ENCODE data around the gene CBL.

DNA sequence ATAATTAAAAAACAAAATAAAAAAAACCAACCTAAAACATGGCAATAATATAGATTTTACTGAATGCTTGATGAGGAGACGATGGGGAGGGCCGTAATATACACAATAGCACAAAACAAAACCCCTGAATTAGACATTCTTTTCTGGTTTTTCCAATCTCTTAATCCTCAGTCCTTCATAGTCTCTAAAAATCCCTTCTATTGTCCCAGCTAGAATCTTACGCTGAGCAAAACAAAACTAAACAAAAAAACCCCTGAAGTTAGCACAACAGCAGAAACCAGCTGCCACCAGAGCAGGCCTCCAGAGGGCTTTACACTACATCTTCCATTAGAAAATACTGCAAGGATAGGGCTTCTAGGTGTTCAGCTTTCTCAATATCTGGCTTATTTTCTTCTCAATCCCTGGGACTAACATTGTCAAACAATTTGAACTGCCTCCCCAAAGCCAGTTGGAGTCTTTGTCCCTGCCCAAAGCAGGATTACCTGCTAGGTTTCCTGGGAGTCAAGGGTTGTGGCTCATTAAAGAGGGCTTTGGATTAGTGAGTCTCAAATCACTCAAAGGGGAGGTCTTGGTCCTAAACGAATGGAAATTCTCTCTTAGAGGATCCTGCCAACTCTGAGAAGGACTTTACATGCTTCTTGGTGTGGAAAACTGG lies 126.1 kb downstream of the CBL start:
- TF ChIP-seq KDM1A (IDR thresholded peaks at IDR 0.05; ENCODE audit: borderline replicate concordance), result no peak
- no peak for TF ChIP-seq BACH1 (IDR thresholded peaks at IDR 0.05; ENCODE audit: borderline replicate concordance)
- no peak for TF ChIP-seq CTCF (IDR thresholded peaks at IDR 0.05 in 2 of 3, conservative IDR thresholded peaks at IDR 0.05 in 1 of 3; ENCODE audit: control insufficient read depth in 2 of 3, extremely low read depth in 1 of 3, insufficient read depth in 1 of 3, low read depth in 3 of 3, low read length in 3 of 3)
- TF ChIP-seq POLR2AphosphoS5 (IDR thresholded peaks at IDR 0.05; ENCODE audit: low read length), result no peak

Measured in GM12878 (cell line).